GM19099 (cell line): ENCODE data around the gene POLDIP3.

Experiments used
- POLR2A ChIP-seq: IDR thresholded peaks from 3 replicates; pipeline ENCODE4 v1.6.1; 2011; ENCODE audit warnings: low read depth; ENCODE audit not compliant: insufficient read length; ENCODE audit errors: extremely low read depth

POLDIP3 gene

DNA sequence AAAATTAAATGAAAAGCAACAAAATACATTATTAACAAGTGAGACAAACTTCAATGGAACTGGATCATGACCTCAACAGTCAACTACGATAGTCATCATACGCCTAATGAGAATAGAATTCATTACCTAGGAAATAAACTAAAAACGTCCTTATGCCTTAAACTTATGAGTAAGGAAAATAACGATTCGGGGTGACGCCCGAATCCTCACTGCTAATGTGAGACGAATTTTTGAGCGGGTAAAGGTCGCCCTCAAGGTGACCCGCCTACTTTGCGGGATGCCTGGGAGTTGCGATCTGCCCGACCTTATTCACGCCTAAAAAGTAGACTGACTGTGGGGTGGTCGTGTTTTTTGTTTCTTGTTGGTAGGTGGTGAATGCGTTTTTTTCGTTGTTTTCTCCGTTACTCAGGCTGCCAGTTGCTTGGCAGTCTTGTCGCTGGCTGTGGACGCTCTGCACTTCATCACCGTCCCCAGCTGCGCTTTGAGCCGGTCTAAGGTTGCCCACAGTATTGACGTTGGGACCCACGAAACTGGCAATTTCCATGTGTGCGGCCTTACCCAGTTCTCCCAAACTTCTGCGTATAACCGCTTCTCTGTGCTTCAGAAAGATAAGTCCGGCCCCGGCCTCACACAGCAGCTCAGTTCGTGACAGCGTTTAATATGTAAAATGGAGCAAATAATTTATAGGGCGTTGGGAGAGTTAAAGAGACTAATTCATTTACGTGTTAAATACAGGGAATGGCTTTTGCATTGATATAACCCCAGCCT is 593 bp upstream of the POLDIP3 start:
- TF ChIP-seq POLR2A: peak; percentile 100

DNA sequence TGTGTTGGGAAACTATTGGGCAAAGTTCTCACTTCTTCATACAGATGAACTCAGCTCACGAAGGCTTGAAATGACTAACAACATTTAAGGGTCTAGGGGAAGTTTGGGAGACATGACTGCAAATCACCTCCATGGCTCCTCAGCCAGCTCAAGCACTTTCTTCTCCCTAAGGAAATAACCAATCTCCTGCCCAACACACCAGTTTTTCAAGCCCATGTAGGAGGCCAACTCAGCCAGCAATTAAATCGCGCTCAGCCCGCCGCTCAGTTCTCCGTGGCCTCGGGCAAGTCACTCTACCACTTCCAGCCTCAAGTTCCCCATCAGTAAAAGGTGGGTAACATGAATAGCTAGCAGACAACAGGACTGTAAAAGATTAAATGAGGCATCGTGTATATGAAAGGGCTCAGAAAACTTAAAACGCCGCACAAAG is 796 bp downstream of the POLDIP3 start:
- TF ChIP-seq POLR2A: no peak

DNA sequence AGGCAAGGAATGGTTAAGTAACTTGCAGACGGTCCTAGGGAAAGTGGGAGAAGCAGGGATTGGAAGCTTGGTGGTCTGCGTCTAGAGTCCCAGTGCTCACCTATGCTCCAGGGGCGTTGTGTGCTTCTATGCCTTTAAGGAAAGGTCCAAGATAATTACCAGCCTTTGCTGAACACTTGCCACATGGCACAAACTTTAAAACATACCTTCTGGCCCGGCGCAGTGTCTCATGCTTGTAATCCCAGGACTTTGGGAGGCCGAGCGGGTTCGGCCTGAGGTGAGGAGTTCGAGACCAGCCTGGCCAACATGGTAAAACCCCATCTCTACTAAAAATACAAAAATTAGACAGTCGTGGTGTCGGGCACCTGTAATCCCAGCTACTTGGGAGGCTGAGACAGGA is 2.3 kb downstream of the POLDIP3 start:
- TF ChIP-seq POLR2A: no peak

DNA sequence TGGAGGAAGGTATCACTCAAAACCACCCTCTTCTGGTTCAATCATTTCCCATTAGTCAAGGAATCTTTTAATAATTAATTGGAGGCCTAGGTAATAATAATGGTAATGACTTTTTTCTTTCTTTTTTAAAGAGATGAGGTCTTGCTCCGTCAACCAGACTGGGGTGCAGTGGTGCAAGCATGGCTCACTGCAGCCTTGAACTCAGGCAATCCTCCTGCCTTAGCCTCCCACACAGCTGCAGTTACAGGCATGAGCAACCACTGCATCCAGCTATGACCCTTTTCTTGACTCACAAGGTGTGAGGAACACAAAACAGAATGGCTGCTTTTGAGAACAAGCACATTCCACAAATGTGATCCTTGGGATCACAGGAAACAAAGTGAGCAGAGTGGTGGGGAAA is 3.6 kb downstream of the POLDIP3 start:
- no peak for TF ChIP-seq POLR2A

DNA sequence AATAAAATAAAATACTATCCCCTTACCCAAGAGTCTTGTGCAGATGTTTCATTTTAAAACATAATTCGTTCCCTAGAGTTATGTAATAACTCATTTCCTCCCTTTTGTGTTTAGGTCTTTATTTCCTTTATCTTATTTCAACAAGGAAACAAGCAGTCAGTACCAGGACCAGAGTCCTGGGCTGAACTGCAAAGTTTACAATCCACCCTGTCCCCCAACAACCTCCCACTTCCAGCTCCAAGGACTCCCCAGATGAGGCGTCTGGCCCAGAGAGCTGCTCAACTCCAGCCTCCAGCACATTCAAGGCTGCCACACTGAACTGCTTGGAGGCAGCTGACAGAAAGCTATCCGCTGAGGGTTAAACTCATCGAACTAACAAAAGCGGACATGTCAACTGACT is 4.5 kb downstream of the POLDIP3 start:
- TF ChIP-seq POLR2A: no peak

DNA sequence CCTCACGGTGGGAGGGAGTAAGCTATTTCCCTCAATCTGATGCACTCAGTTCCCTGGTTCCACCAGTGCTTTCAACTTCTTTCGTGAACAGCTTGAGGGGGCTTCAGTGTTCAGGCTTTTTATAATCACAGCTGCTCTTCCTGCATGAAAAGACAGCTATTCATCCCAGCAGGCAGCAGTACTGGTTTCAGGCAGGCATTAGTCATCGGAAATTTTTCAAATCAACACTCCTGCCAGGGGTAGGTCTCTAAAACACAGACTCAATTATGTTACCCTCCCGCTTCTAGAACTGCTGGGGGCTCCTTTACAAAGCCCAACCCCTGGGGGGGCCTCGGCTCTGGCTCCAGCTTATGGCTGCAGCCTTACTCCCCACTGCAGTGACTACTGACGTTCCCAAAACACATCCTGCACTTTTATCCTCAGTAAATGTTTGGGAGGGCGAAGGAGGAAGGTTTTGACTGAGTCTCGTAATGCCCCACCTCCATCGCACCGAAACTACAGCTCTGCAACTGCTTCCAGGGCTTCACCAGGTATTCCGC is 5.8 kb downstream of the POLDIP3 start:
- no peak for TF ChIP-seq POLR2A

DNA sequence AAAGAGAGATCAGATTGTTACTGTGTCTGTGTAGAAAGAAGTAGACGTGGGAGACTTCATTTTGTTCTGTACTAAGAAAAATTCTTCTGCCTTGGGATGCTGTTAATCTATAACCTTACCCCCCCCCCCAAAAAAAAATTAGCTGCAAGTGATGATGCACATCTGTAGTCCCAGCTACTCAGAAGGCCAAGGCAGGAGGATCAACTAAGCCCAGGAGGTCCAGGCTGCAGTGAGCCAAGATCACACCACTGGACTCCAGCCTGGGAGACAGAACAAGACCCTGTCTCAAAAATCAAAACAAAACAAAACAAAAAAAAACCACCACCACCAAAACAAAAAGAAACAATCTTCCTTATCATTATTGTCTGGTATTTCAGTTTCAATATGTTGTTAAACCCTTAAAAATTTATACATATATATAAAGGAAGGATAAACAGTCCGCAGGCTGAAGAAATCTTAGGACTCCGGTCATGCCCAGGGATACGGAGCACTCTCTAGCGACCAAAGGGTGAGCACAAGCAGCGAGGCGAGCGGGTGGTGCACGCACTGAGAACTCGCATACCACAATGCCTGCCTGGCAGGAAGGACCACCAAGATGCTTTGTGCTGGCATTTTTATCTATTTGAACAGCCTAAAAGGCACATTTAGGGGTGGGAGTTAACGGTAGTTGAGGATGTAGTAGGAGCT is 6.4 kb downstream of the POLDIP3 start:
- no peak for TF ChIP-seq POLR2A

DNA sequence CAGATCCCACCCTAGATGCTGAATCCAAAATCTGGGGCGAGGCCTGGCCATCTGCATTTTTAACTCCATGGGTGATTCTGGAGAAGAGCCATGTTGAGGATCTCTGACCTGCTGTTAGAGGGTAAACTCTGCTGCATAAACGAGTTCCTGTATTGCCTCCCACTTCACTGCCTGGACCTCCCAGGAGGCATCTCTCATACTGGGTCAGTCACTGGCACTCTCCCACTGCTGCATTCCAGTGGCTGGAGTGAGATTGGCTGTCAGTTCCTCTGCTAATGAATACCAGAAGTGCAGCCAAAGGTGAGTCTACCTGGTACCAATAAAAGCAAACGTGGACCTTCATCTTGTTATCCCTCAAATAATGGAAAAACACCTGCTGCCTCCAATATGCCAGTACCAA is 10.3 kb downstream of the POLDIP3 start:
- no peak for TF ChIP-seq POLR2A

DNA sequence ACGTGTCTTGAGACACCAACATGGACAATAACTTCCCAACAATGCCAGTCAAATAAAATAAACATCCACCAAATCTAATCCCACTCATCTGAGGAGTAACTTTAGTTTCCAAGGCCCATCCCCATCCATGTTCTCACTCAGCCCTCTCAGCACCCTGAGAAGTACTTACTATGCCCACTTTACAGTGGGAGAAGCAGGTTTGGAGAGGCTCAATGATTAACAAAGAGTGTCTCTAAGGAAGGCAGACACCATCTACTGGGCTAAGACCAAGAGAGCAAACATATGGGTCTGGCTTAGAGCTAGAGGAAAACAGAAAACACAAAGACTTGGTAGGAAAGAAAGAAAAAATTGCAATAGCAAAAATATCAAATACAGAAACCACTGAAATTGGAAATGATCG is 11.3 kb downstream of the POLDIP3 start:
- TF ChIP-seq POLR2A: no peak

DNA sequence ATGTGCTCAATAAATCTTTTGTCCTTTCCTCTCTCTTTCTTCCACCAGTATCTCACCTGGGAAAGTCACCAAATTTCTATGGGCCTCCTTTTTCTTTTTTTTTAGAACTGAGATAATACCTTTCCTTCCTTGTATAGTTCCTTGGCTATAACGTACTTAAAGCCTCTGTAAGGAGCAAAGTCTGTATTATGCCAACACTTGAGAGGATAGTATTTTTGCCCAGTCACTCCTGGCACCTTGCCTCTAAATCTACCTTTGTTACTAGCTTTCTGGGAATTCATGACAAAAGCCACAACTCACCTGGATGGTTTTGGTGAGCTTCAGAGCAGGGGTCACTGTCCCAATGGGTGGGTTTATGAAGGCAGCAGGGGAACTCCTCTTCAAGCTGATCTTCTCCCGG is 12.2 kb downstream of the POLDIP3 start:
- TF ChIP-seq POLR2A: no peak

DNA sequence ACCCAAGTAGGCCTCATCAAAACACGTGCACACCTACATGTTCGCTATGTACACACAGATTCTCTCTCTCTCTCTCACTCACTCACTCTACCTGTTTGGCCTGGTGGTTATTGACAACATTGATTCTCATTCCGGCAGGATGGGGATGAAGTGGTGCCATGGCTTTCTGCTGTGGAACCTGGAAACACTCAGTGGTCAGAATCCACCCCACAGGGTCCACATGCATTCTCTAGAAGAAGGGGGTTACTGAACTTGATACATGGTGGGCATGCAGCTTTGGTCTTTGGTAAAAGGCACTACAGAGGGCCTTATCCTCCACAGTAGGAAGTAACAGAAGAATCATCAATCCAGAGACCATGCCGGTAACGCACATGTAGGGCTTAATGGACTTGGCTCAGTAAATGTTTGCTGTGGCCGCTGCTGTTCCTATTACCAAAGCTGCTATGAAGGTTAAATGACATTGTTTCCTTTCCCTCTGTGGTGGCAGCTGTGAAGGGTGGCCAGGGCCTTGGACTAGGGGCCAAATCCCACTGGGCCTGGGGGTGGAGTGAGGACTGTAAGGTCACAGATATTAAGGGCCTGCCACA is 12.7 kb downstream of the POLDIP3 start:
- no peak for TF ChIP-seq POLR2A

DNA sequence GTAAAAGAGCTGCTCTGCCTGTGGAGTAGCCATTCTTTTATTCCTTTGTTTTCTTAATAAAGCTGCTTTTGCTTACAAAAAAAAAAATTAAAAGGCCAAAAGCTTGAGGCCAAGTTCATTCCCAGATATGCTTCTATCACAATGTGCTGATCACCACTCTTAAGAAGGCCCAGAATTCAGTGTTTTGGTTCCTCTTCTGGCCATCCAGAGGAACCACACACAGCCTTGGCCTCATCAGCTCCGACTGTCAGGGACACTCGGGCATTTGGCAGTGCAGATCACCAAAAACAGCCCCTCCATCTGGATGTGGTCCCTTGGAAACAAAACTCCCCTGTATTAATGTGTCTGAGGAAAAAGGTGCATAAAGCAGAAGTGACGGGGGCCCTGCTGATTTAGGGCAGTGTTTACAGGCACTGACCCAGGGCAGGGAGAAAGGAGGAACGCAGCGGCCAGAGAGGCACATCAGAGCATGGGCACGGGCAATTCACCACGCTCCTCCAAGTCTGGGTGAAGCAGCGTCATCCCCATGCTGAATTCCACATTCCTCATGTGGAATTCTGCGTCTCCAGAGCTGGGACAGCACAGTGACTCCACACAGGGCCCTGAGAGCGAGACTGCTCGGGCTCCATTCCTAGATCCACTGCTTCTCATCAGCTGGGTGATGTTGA is 17.7 kb downstream of the POLDIP3 start:
- TF ChIP-seq POLR2A: no peak

DNA sequence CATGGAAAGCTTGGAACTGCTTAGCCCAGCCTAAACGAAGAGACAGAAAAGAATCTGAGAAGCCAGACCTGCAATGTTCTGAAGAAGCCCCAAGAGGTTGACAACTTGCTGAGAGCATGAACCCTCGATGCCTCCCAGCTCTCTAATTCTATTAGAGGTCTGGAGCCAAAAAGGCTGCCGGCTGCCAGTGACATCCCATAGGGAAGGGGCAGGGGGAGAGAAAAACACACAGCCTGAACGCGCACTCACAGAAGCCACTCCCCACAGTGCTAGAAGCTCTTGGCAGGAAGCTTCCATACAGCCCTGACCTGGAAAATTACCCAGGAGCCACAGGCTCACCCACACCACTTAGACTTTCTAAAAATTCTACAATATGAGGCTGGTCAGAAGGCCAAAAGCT is 18.3 kb downstream of the POLDIP3 start:
- no peak for TF ChIP-seq POLR2A

DNA sequence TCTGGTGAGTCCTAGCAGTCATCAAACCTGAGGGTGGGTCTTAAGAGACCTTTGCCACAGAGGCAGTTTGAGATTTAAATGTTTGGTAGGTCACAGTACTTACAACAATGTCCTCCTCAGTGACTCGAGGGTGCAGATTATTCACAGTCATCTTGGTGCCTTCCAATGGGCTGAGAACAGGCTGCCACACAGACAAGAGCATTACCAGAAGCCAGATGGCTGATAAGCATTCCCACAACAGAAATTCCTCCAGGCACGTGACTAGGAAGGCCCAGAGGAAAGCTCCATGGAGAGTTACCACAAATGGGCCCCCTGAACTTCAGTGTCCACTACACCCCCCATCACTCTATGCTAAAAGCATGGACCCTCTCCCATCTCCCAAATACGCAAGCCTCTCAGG is 19.2 kb downstream of the POLDIP3 start:
- TF ChIP-seq POLR2A: no peak

DNA sequence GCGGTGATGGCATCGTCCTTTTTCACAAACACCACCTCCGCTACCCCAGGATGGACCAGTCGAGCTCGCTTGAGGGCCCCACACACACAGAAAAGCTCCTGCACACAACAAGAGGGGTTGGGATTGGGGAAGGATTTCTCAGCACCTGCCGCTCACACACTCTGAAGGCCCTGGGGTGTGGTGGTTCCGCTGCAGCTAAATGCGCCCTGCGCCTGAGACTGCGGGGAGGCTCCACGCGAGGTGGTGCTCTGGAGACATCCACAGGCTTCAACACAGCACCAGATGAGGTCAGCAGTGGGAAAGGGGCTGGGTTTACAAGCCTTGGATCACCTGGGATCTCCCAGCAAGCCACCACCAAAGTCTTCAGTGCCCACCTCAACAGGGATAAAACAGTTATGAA is 22.7 kb downstream of the POLDIP3 start:
- TF ChIP-seq POLR2A: no peak

DNA sequence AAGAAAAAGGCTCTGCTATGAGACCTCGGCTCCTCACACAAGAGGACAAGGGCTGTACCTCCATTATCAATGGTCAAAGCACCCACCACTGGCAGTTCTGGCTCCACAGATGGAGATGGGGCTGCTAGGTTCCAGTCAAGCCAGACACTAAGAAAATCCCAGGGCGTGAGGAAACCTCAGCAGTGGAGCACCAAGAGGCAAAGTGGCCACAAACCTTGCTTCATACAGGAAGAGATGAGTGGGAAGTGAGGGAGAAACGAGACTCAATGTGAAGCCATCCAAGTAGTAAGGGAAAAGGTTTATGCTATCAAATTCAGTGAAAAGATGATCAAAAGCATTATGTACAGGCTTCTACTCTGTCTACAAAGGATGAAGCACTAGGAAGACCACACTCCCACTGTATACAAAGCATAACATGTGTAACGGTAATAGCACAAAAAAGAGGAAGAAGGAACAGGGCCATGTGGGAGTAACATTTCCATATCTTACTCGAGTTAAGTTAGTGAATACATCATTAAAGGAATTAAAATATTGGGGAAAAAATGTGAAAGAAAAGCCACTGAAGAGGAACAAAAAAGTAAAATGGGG is 27.0 kb downstream of the POLDIP3 start:
- TF ChIP-seq POLR2A: no peak

DNA sequence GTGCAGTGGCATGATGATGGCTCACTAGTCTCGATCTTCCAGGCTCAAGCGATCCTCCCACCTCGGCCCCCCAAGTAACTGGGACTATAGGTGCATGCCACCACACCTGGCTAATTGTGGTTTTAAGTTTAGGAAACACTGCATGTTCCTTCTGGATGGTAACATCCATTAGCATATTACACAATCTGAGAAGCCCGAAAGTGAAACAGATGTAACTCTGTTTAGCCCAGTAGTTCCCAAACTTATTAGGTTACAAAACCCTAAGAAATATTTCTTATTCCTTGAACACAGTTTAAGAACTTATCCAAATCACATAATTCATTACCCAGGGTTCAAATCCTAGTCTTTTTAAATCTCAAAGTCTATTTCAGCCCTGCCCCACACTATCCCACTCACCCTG is 28.3 kb downstream of the POLDIP3 start:
- TF ChIP-seq POLR2A: no peak
